OCI-LY7 (cell line): Measurements from ENCODE around the gene ODAD3. TPM values are rescaled to one million over a fixed set of nuclear protein-coding genes. Genes with fewer than 3 reads are reported as not detected.

Experiments
- BruUV-seq: library from RNA; stranded (reverse); fragments of 400-500 nt; replicated peaks from 2 replicates; lab custom pipeline; 2021; lab: Mats Ljungman, UMichigan
- CTCF ChIA-PET: fragments of 300-600 bp; sonication (Branson Sonifier 250); formaldehyde crosslinking; loops from one replicate; lab custom pipeline; 2022; ENCODE audit warnings: antibody characterized with exemption; ENCODE audit not compliant: unreplicated experiment; lab: Charles Lee
- POLR2A ChIA-PET: fragments of 300-600 bp; sonication (Branson Sonifier 250); formaldehyde crosslinking; loops from one replicate; lab custom pipeline; 2022; ENCODE audit warnings: antibody characterized with exemption; lab: Charles Lee
- DNase-seq: peaks from one replicate; pipeline ENCODE4 v3.0.0-alpha.2; 2015; ENCODE audit warnings: low spot score
- H2AFZ ChIP-seq: fragments of 200-600 bp; sonication (generic), shearing (Covaris generic); 2 replicates; pipeline ENCODE4 v1.6.1; 2014; ENCODE audit warnings: mild to moderate bottlenecking, antibody characterized with exemption, low read length, moderate library complexity
- H3K27ac ChIP-seq: fragments of 200-600 bp; sonication (generic); 2 replicates; pipeline ENCODE4 v1.5.1; 2014; ENCODE audit warnings: mixed run types, low read depth, mild to moderate bottlenecking, moderate library complexity, low read length, inconsistent platforms; ENCODE audit not compliant: poor library complexity, severe bottlenecking
- H3K36me3 ChIP-seq: fragments of 200-600 bp; sonication (generic); 2 replicates; pipeline ENCODE4 v1.6.1; 2014; ENCODE audit warnings: mild to moderate bottlenecking, antibody characterized with exemption, low read length, moderate library complexity, mixed read lengths; ENCODE audit not compliant: insufficient read depth
- H3K4me1 ChIP-seq: fragments of 200-600 bp; sonication (generic); 2 replicates; pipeline ENCODE4 v1.5.1; 2014; ENCODE audit warnings: mild to moderate bottlenecking, low read length; ENCODE audit not compliant: insufficient read depth, poor library complexity, severe bottlenecking
- H3K4me2 ChIP-seq: fragments of 200-600 bp; sonication (generic); 2 replicates; pipeline ENCODE4 v1.6.1; 2014; ENCODE audit warnings: mild to moderate bottlenecking, low read length
- H3K4me3 ChIP-seq: fragments of 200-600 bp; sonication (generic); 2 replicates; pipeline ENCODE4 v1.5.1; 2014; ENCODE audit warnings: mild to moderate bottlenecking, low read depth, low read length; ENCODE audit not compliant: poor library complexity, severe bottlenecking
- H3K79me2 ChIP-seq: fragments of 200-600 bp; sonication (generic); 2 replicates; pipeline ENCODE4 v1.6.1; 2016; ENCODE audit warnings: low read depth, mild to moderate bottlenecking, low read length, moderate library complexity, mixed read lengths; ENCODE audit not compliant: insufficient read depth
- H3K9me2 ChIP-seq: fragments of 200-600 bp; sonication (generic); 2 replicates; pipeline ENCODE4 v1.6.1; 2016; ENCODE audit warnings: mild to moderate bottlenecking, low read length, mixed read lengths; ENCODE audit not compliant: insufficient read depth
- H3K9me3 ChIP-seq: fragments of 200-600 bp; sonication (generic); 2 replicates; pipeline ENCODE4 v1.6.1; 2014; ENCODE audit warnings: mild to moderate bottlenecking, mixed run types, low read length, mixed read lengths
- H4K20me1 ChIP-seq: fragments of 200-600 bp; sonication (generic); 2 replicates; pipeline ENCODE4 v1.6.1; 2014; ENCODE audit warnings: mild to moderate bottlenecking, antibody characterized with exemption, low read length, moderate library complexity, mixed read lengths; ENCODE audit not compliant: insufficient read depth
- CTCF ChIP-seq: fragments of 200-600 bp; sonication (generic); conservative IDR thresholded peaks from 2 replicates; pipeline ENCODE4 v1.5.1; 2014; ENCODE audit warnings: mild to moderate bottlenecking, antibody characterized with exemption, low read length, moderate library complexity, mixed read lengths
- EZH2phosphoT487 ChIP-seq: fragments of 200-600 bp; sonication (generic); IDR thresholded peaks from 2 replicates; pipeline ENCODE4 v1.6.1; 2018; ENCODE audit warnings: low read depth, borderline replicate concordance, mild to moderate bottlenecking, mixed run types, antibody characterized with exemption, low read length, moderate library complexity, mixed read lengths
- intact Hi-C: fragments of 100-400 bp; cut with micrococcal nuclease; formaldehyde crosslinking; loops from one replicate; pipeline ENCODE4 v1.10.0; 2022; ENCODE audit not compliant: unreplicated experiment
- small RNA-seq: library from RNA; depleted of rRNA; stranded (forward); fragments of <200 nt; gene quantifications from one replicate; pipeline ENCODE3, GENCODE V24; 2014
- total RNA-seq, 2 experiments: library from RNA; depleted of rRNA in 1 of 2; stranded (reverse); fragments of >200 nt in 1 of 2; shearing (Covaris generic) in 1 of 2; gene quantifications; 2 replicates each; pipeline ENCODE4 v1.2.3, GENCODE V29; 2014 to 2022

ODAD3 gene
- total RNA-seq, 2 experiments from 2014 or later = 0.28 to 1.2 TPM

GRCh38 chr19:11373166-11373884 is 61.6 kb downstream of the ODAD3 start:
- TF ChIP-seq CTCF = no peak
- no peak for TF ChIP-seq EZH2phosphoT487
- H3K4me3 ChIP-seq = peak overlapping the region; percentile 87
- peak overlapping the region; percentile 66; the same call in 1 of the 2 replicates for H2AFZ ChIP-seq
- H3K9me2 ChIP-seq = no peaks in the 10 kb centered on the region
- peak overlapping the region; percentile 85 for H3K4me2 ChIP-seq
- H3K79me2 ChIP-seq = peaks cover 18% of the 10 kb centered on the region
- H3K9me3 ChIP-seq = no peaks in the 10 kb centered on the region
- peak overlapping the region; percentile 32 for H3K27ac ChIP-seq
- intact Hi-C loops = no loop called here
- ChIA-PET CTCF (no interaction called here), POLR2A (interaction anchor here (0.6 to 2.3 kb wide), 2 partner anchors 11 to 77 kb away, joined by 3 to 10 read pairs; partner anchors contain the start of gene TSPAN16)
- peaks cover 16% of the 10 kb centered on the region; the same call in 1 of the 2 replicates for H3K36me3 ChIP-seq
- BruUV-seq = no TSS peak
- no peak for DNase-seq
- peaks cover 39% of the 10 kb centered on the region for H3K4me1 ChIP-seq
- H4K20me1 ChIP-seq = no peaks in the 10 kb centered on the region

- H3K4me1 ChIP-seq = peaks cover 13% of the 10 kb centered on the region
- H3K9me3 ChIP-seq = no peaks in the 10 kb centered on the region
- DNase-seq = no peak
- CTCF ChIA-PET = no interaction called here
- peaks cover 3% of the 10 kb centered on the region for H3K79me2 ChIP-seq
- H3K27ac ChIP-seq = no peak overlapping the region
- H3K4me3 ChIP-seq = no peak overlapping the region
- no peak overlapping the region for H2AFZ ChIP-seq
- intact Hi-C loops = no loop called here
- no peak overlapping the region for H3K4me2 ChIP-seq
- H3K9me2 ChIP-seq = no peaks in the 10 kb centered on the region
- no peaks in the 10 kb centered on the region for H4K20me1 ChIP-seq
- POLR2A ChIA-PET = no interaction called here
- TF ChIP-seq CTCF (no peak), EZH2phosphoT487 (no peak)
- no TSS peak for BruUV-seq
- peaks cover 7% of the 10 kb centered on the region for H3K36me3 ChIP-seq
Observed at GRCh38 chr19:11370744-11371143, 64.2 kb downstream of the ODAD3 start.

Small RNA genes lying within 50 kb of the gene (small RNA-seq; reads per million reads assigned to genes)
- gene RF00019 = not detected

Other genes starting within 250 kb of the ODAD3 start
- gene KANK2, start 237.6 kb downstream of the ODAD3 start, total RNA-seq (2014; rRNA removed; shearing (Covaris generic)) = 135 and 186 TPM in 2 replicates
- 174 TPM in 2 replicates for gene KANK2, start 237.6 kb downstream of the ODAD3 start, total RNA-seq (2022)
- gene ANGPTL8, start 195.5 kb downstream of the ODAD3 start, total RNA-seq (2014; rRNA removed; shearing (Covaris generic)) = not detected in 2 replicates
- 1.0 TPM in 1 of 2 replicates, not detected in the other for gene ANGPTL8, start 195.5 kb downstream of the ODAD3 start, total RNA-seq (2022)
- 16.6 and 24.1 TPM in 2 replicates for gene DOCK6, start 172.6 kb downstream of the ODAD3 start, total RNA-seq (2014; rRNA removed; shearing (Covaris generic))
- 74.6 and 78.2 TPM in 2 replicates for gene DOCK6, start 172.6 kb downstream of the ODAD3 start, total RNA-seq (2022)
- gene TSPAN16, start 139.0 kb downstream of the ODAD3 start, total RNA-seq (2014; rRNA removed; shearing (Covaris generic)) = not detected in 2 replicates
- gene TSPAN16, start 139.0 kb downstream of the ODAD3 start, total RNA-seq (2022) = not detected in 2 replicates
- 1.1 and 1.9 TPM in 2 replicates for gene RAB3D, start 95.5 kb downstream of the ODAD3 start, total RNA-seq (2014; rRNA removed; shearing (Covaris generic))
- 7.7 and 8.4 TPM in 2 replicates for gene RAB3D, start 95.5 kb downstream of the ODAD3 start, total RNA-seq (2022)
- gene TMEM205, start 88.9 kb downstream of the ODAD3 start, total RNA-seq (2014; rRNA removed; shearing (Covaris generic)) = 58.4 and 58.9 TPM in 2 replicates
- 32.0 and 39.9 TPM in 2 replicates for gene TMEM205, start 88.9 kb downstream of the ODAD3 start, total RNA-seq (2022)
- gene CCDC159, start 88.6 kb downstream of the ODAD3 start, total RNA-seq (2014; rRNA removed; shearing (Covaris generic)) = 13.3 and 14.1 TPM in 2 replicates
- gene CCDC159, start 88.6 kb downstream of the ODAD3 start, total RNA-seq (2022) = 18.9 and 26.1 TPM in 2 replicates
- gene PLPPR2, start 79.7 kb downstream of the ODAD3 start, total RNA-seq (2014; rRNA removed; shearing (Covaris generic)) = 0.54 and 0.88 TPM in 2 replicates
- 2.7 and 3.6 TPM in 2 replicates for gene PLPPR2, start 79.7 kb downstream of the ODAD3 start, total RNA-seq (2022)
- gene SWSAP1, start 60.5 kb downstream of the ODAD3 start, total RNA-seq (2014; rRNA removed; shearing (Covaris generic)) = 5.6 and 6.6 TPM in 2 replicates
- gene SWSAP1, start 60.5 kb downstream of the ODAD3 start, total RNA-seq (2022) = 5.6 and 6.8 TPM in 2 replicates
- 9.9 and 19.6 TPM in 2 replicates for gene EPOR, start 50.8 kb downstream of the ODAD3 start, total RNA-seq (2014; rRNA removed; shearing (Covaris generic))
- 11.3 and 15.7 TPM in 2 replicates for gene EPOR, start 50.8 kb downstream of the ODAD3 start, total RNA-seq (2022)
- gene RGL3, start 15.8 kb downstream of the ODAD3 start, total RNA-seq (2014; rRNA removed; shearing (Covaris generic)) = 0.41 TPM in 1 of 2 replicates, not detected in the other
- 0.49 and 0.61 TPM in 2 replicates for gene RGL3, start 15.8 kb downstream of the ODAD3 start, total RNA-seq (2022)
- 61.8 and 95.6 TPM in 2 replicates for gene PRKCSH, start 514 bp upstream of the ODAD3 start, total RNA-seq (2014; rRNA removed; shearing (Covaris generic))
- 271 and 297 TPM in 2 replicates for gene PRKCSH, start 514 bp upstream of the ODAD3 start, total RNA-seq (2022)
- 0.95 TPM in 1 of 2 replicates, not detected in the other for gene ELAVL3, start 45.9 kb upstream of the ODAD3 start, total RNA-seq (2014; rRNA removed; shearing (Covaris generic))
- 0.30 TPM in 1 of 2 replicates, not detected in the other for gene ELAVL3, start 45.9 kb upstream of the ODAD3 start, total RNA-seq (2022)
- gene ZNF653, start 70.7 kb upstream of the ODAD3 start, total RNA-seq (2014; rRNA removed; shearing (Covaris generic)) = 12.3 and 14.1 TPM in 2 replicates
- gene ZNF653, start 70.7 kb upstream of the ODAD3 start, total RNA-seq (2022) = 17.9 and 21.5 TPM in 2 replicates
- gene ECSIT, start 94.0 kb upstream of the ODAD3 start, total RNA-seq (2014; rRNA removed; shearing (Covaris generic)) = 40.6 and 52.4 TPM in 2 replicates
- gene ECSIT, start 94.0 kb upstream of the ODAD3 start, total RNA-seq (2022) = 59.3 and 59.5 TPM in 2 replicates
- not detected in 2 replicates for gene CNN1, start 103.7 kb upstream of the ODAD3 start, total RNA-seq (2014; rRNA removed; shearing (Covaris generic))
- gene CNN1, start 103.7 kb upstream of the ODAD3 start, total RNA-seq (2022) = not detected in 2 replicates
- 48.9 and 60.5 TPM in 2 replicates for gene ELOF1, start 124.1 kb upstream of the ODAD3 start, total RNA-seq (2014; rRNA removed; shearing (Covaris generic))
- gene ELOF1, start 124.1 kb upstream of the ODAD3 start, total RNA-seq (2022) = 69.0 and 73.2 TPM in 2 replicates
- 13.3 and 21.6 TPM in 2 replicates for gene ACP5, start 142.5 kb upstream of the ODAD3 start, total RNA-seq (2014; rRNA removed; shearing (Covaris generic))
- 16.3 and 17.4 TPM in 2 replicates for gene ACP5, start 142.5 kb upstream of the ODAD3 start, total RNA-seq (2022)
- gene ZNF627, start 162.4 kb upstream of the ODAD3 start, total RNA-seq (2014; rRNA removed; shearing (Covaris generic)) = 8.0 and 11.0 TPM in 2 replicates
- 16.0 and 16.8 TPM in 2 replicates for gene ZNF627, start 162.4 kb upstream of the ODAD3 start, total RNA-seq (2022)